Tibial nerve (tissue), 4 donors: Measurements from ENCODE around the gene TGM6.

Experiments used
- CTCF ChIP-seq, 5 experiments: fragments of 200-600 bp in 3 of 5; fragments of 450-650 bp in 2 of 5; sonication (generic) in 3 of 5; IDR thresholded peaks; one replicate each; pipeline ENCODE4 v1.5.1; 2016 to 2019; ENCODE audit warnings: antibody characterized with exemption in 5 of 5, mild to moderate bottlenecking in 3 of 5, moderate library complexity in 2 of 5
- EP300 ChIP-seq, 2 donors: sonication (generic); formaldehyde crosslinking; IDR thresholded peaks; one replicate each; pipeline ENCODE4 v1.6.1; 2017; ENCODE audit warnings: antibody characterized with exemption in 2 of 2, mild to moderate bottlenecking in 1 of 2
- POLR2A ChIP-seq, 2 donors: fragments of 450-650 bp; IDR thresholded peaks; one replicate each; pipeline ENCODE4 v1.6.1; 2017; ENCODE audit warnings: antibody characterized with exemption in 2 of 2, mild to moderate bottlenecking in 2 of 2, moderate library complexity in 2 of 2

GRCh38 chr20:2331106-2331505, 49.6 kb upstream of the TGM6 start:
- TF ChIP-seq POLR2A (IDR thresholded peaks at IDR 0.05) = no peak
- TF ChIP-seq CTCF (IDR thresholded peaks at IDR 0.05) = no peak
- no peak for TF ChIP-seq EP300 (IDR thresholded peaks at IDR 0.05)
